ENCODE results near the gene TTC28. TPM values are rescaled to one million over a fixed set of nuclear protein-coding genes. Genes with fewer than 3 reads are reported as not detected.
A peak's percentile ranks its signal among the peaks of the same experiment; 100 is the strongest.
"Not testable (repeated sequence)": the region's sequence is repeated elsewhere in the genome, so short reads cannot be mapped to it uniquely, and the experiment has no call there.

The TTC28 gene
- total RNA-seq, 6 experiments from 2014 or later: 10.8 to 18.9 (median 13.6) TPM

- H3K27me3 Mint-ChIP-seq (ENCODE audit: insufficient read depth): no peaks in the 10 kb centered on the region; the same call in 1 of the 2 replicates
- no peaks in the 10 kb centered on the region for H3K9me3 Mint-ChIP-seq
- no peak overlapping the region for H3K4me3 Mint-ChIP-seq
- no peak for DNase-seq
- TF ChIP-seq CTCF (IDR thresholded peaks at IDR 0.05): no peak
- H3K27ac Mint-ChIP-seq: no peak overlapping the region
- H3K36me3 Mint-ChIP-seq (ENCODE audit: low read depth): peaks cover 18% of the 10 kb centered on the region
- H3K4me1 Mint-ChIP-seq (ENCODE audit: low read depth): peaks cover 27% of the 10 kb centered on the region
Measured at GRCh38 chr22:28706845-28707244, 27.2 kb upstream of the TTC28 start.

- Mint-ChIP-seq H3K27me3 (ENCODE audit: insufficient read depth) (no peaks in the 10 kb centered on the region; the same call in none of the 2 replicates), H3K36me3 (ENCODE audit: low read depth) (peaks cover 13% of the 10 kb centered on the region; the same call in 1 of the 2 replicates), H3K27ac (no peak overlapping the region), H3K4me3 (no peak overlapping the region), H3K4me1 (ENCODE audit: low read depth) (no peaks in the 10 kb centered on the region), H3K9me3 (no peaks in the 10 kb centered on the region)
- no peak for DNase-seq
- no peak for TF ChIP-seq CTCF (IDR thresholded peaks at IDR 0.05)
Measured at GRCh38 chr22:28703436-28703835, 23.8 kb upstream of the TTC28 start.

- Mint-ChIP-seq H3K36me3 (ENCODE audit: low read depth) (0 out of 2 replicates have a peak, but pooled peaks cover 10% of the 10 kb centered on the region), H3K4me3 (no peak overlapping the region), H3K27ac (no peak overlapping the region), H3K4me1 (ENCODE audit: low read depth) (no peaks in the 10 kb centered on the region), H3K9me3 (no peaks in the 10 kb centered on the region), H3K27me3 (ENCODE audit: insufficient read depth) (no peaks in the 10 kb centered on the region; the same call in none of the 2 replicates)
- TF ChIP-seq CTCF (IDR thresholded peaks at IDR 0.05): no peak
- no peak for DNase-seq
Measured at GRCh38 chr22:28702891-28703290, 23.3 kb upstream of the TTC28 start.

GRCh38 chr22:28693041-28693760 lies 13.6 kb upstream of the TTC28 start:
- H3K27me3 Mint-ChIP-seq (ENCODE audit: insufficient read depth); H3K27ac Mint-ChIP-seq; H3K4me1 Mint-ChIP-seq (ENCODE audit: low read depth); H3K4me3 Mint-ChIP-seq; H3K9me3 Mint-ChIP-seq; DNase-seq: not testable (repeated sequence)
- peaks cover 14% of the 10 kb centered on the region for H3K36me3 Mint-ChIP-seq (ENCODE audit: low read depth)

- H3K4me3 Mint-ChIP-seq; H3K27ac Mint-ChIP-seq; H3K27me3 Mint-ChIP-seq (ENCODE audit: insufficient read depth); H3K4me1 Mint-ChIP-seq (ENCODE audit: low read depth); H3K9me3 Mint-ChIP-seq; DNase-seq: not testable (repeated sequence)
- peaks cover 21% of the 10 kb centered on the region for H3K36me3 Mint-ChIP-seq (ENCODE audit: low read depth)
Measured at GRCh38 chr22:28689796-28690195, 10.2 kb upstream of the TTC28 start.

- H3K9me3 Mint-ChIP-seq; H3K4me1 Mint-ChIP-seq (ENCODE audit: low read depth); H3K4me3 Mint-ChIP-seq; H3K36me3 Mint-ChIP-seq (ENCODE audit: low read depth); H3K27me3 Mint-ChIP-seq (ENCODE audit: insufficient read depth); H3K27ac Mint-ChIP-seq; DNase-seq: not testable (repeated sequence)
Measured at GRCh38 chr22:28682966-28683365, 3.3 kb upstream of the TTC28 start.

- H3K36me3 Mint-ChIP-seq (ENCODE audit: low read depth); H3K4me1 Mint-ChIP-seq (ENCODE audit: low read depth); H3K27ac Mint-ChIP-seq; DNase-seq; H3K4me3 Mint-ChIP-seq; H3K9me3 Mint-ChIP-seq; H3K27me3 Mint-ChIP-seq (ENCODE audit: insufficient read depth): not testable (repeated sequence)
Measured at GRCh38 chr22:28680813-28681490, 1.3 kb upstream of the TTC28 start.

- Mint-ChIP-seq H3K4me3 (peak overlapping the region; percentile 87), H3K27ac (peak overlapping the region; percentile 57)
- not testable (repeated sequence) for DNase-seq
Measured at GRCh38 chr22:28678778-28679610, 646 bp downstream of the TTC28 start.

GRCh38 chr22:28678170-28678569 lies 1.5 kb downstream of the TTC28 start:
- not testable (repeated sequence) for H3K9me3 Mint-ChIP-seq; H3K27ac Mint-ChIP-seq; H3K27me3 Mint-ChIP-seq (ENCODE audit: insufficient read depth); H3K36me3 Mint-ChIP-seq (ENCODE audit: low read depth); DNase-seq
- peaks cover 19% of the 10 kb centered on the region for H3K4me1 Mint-ChIP-seq (ENCODE audit: low read depth)
- H3K4me3 Mint-ChIP-seq: peak overlapping the region; percentile 87; the same call in 1 of the 2 replicates

More at GRCh38 chr22:28678778-28679610, 646 bp downstream of the TTC28 start:
- H3K4me1 Mint-ChIP-seq (ENCODE audit: low read depth): peaks cover 11% of the 10 kb centered on the region
- not testable (repeated sequence) for H3K27me3 Mint-ChIP-seq (ENCODE audit: insufficient read depth); H3K36me3 Mint-ChIP-seq (ENCODE audit: low read depth); H3K9me3 Mint-ChIP-seq
